Neural cell (in vitro differentiated cells): ENCODE data around the gene IL15RA. TPM values are rescaled to one million over a fixed set of nuclear protein-coding genes. Genes with fewer than 3 reads are reported as not detected.
A peak's percentile ranks its signal among the peaks of the same experiment; 100 is the strongest.

Source experiments
- H2AFZ ChIP-seq: fragments of 200-600, 300-800 bp; sonication (generic), shearing (Covaris generic); 2 replicates; pipeline ENCODE4 v1.6.0; 2014; ENCODE audit warnings: low read depth, mild to moderate bottlenecking, antibody characterized with exemption, low read length, moderate library complexity
- H3F3A ChIP-seq: fragments of 200-600 bp; shearing (Covaris generic); 2 replicates; pipeline ENCODE4 v1.6.1; 2016; ENCODE audit warnings: mild to moderate bottlenecking, moderate library complexity, mixed read lengths, antibody characterized with exemption, low read length; ENCODE audit not compliant: insufficient read depth, poor library complexity, severe bottlenecking
- H3K27ac ChIP-seq: fragments of 200-600, 300-800 bp; sonication (generic), shearing (Covaris generic); 2 replicates; pipeline ENCODE4 v1.5.1; 2014; ENCODE audit warnings: mild to moderate bottlenecking, low read length, moderate library complexity
- H3K27me3 ChIP-seq: fragments of 300-800, 200-600 bp; sonication (generic), shearing (Covaris generic); 2 replicates; pipeline ENCODE4 v1.6.0; 2014; ENCODE audit warnings: mild to moderate bottlenecking, low read depth, low read length, moderate library complexity; ENCODE audit not compliant: insufficient read depth
- H3K36me3 ChIP-seq: fragments of 300-800, 200-600 bp; sonication (generic), shearing (Covaris generic); 2 replicates; pipeline ENCODE4 v1.5.1; 2014; ENCODE audit warnings: mild to moderate bottlenecking, antibody characterized with exemption, low read length, moderate library complexity; ENCODE audit not compliant: insufficient read depth
- H3K4me2 ChIP-seq: fragments of 300-800, 200-600 bp; sonication (generic), shearing (Covaris generic); 2 replicates; pipeline ENCODE4 v1.6.0; 2014; ENCODE audit warnings: mild to moderate bottlenecking, low read length
- H3K4me3 ChIP-seq: fragments of 300-800, 200-600 bp; sonication (generic), shearing (Covaris generic); 2 replicates; pipeline ENCODE4 v1.5.1; 2014; ENCODE audit warnings: mild to moderate bottlenecking, low read length, moderate library complexity
- H3K79me2 ChIP-seq: fragments of 200-600 bp; shearing (Covaris generic); replicated peaks from 2 replicates; pipeline ENCODE4 v1.6.0; 2014; ENCODE audit warnings: mild to moderate bottlenecking, low read length, moderate library complexity; ENCODE audit not compliant: insufficient read depth
- H3K9ac ChIP-seq: fragments of 300-800, 200-600 bp; sonication (generic), shearing (Covaris generic); 2 replicates; pipeline ENCODE4 v1.6.1; 2016; ENCODE audit warnings: mild to moderate bottlenecking, low read length, mixed read lengths
- H3K9me2 ChIP-seq: fragments of 200-600 bp; shearing (Covaris generic); 2 replicates; pipeline ENCODE4 v1.6.1; 2016; ENCODE audit warnings: mild to moderate bottlenecking, low read length, mixed read lengths; ENCODE audit not compliant: insufficient read depth
- H3K9me3 ChIP-seq: fragments of 200-600, 300-800 bp; sonication (generic), shearing (Covaris generic); 2 replicates; pipeline ENCODE4 v1.6.1; 2016; ENCODE audit warnings: mild to moderate bottlenecking, mixed run types, low read length, moderate library complexity, mixed read lengths
- H4K20me1 ChIP-seq: fragments of 200-600 bp; shearing (Covaris generic); 2 replicates; pipeline ENCODE4 v1.6.1; 2016; ENCODE audit warnings: mild to moderate bottlenecking, mixed run types; ENCODE audit not compliant: insufficient read depth
- CTCF ChIP-seq: fragments of 450-650 bp; IDR thresholded peaks from 2 replicates; pipeline ENCODE4 v1.5.1; 2014; ENCODE audit warnings: antibody characterized with exemption, mild to moderate bottlenecking, moderate library complexity; ENCODE audit not compliant: poor library complexity, severe bottlenecking
- EP300 ChIP-seq: fragments of 450-650 bp; conservative IDR thresholded peaks from 2 replicates; pipeline ENCODE4 v1.6.1; 2014; ENCODE audit warnings: antibody characterized with exemption, mild to moderate bottlenecking, moderate library complexity; ENCODE audit not compliant: poor library complexity, severe bottlenecking
- EZH2 ChIP-seq: fragments of 200-600, 300-800 bp; shearing (Covaris generic), sonication (generic); IDR thresholded peaks from 2 replicates; pipeline ENCODE4 v1.6.1; 2014; ENCODE audit warnings: antibody characterized with exemption, low read length, borderline replicate concordance, mild to moderate bottlenecking; ENCODE audit not compliant: insufficient read depth, poor library complexity, severe bottlenecking
- MXI1 ChIP-seq: fragments of 450-650 bp; conservative IDR thresholded peaks from 2 replicates; pipeline ENCODE4 v1.6.1; 2014; ENCODE audit warnings: antibody characterized with exemption, mild to moderate bottlenecking; ENCODE audit not compliant: poor library complexity, severe bottlenecking
- POLR2AphosphoS5 ChIP-seq: IDR thresholded peaks from 2 replicates; pipeline ENCODE4 v1.6.1; 2012
- RAD21 ChIP-seq: fragments of 450-650 bp; conservative IDR thresholded peaks from 2 replicates; pipeline ENCODE4 v1.6.1; 2014; ENCODE audit warnings: antibody characterized with exemption, mild to moderate bottlenecking, moderate library complexity
- REST ChIP-seq: IDR thresholded peaks from 2 replicates; pipeline ENCODE4 v1.6.1; 2012; ENCODE audit warnings: borderline replicate concordance
- SMC3 ChIP-seq: fragments of 450-650 bp; conservative IDR thresholded peaks from 2 replicates; pipeline ENCODE4 v1.6.1; 2014; ENCODE audit warnings: antibody characterized with exemption, mild to moderate bottlenecking, moderate library complexity; ENCODE audit not compliant: poor library complexity
- TAF1 ChIP-seq: IDR thresholded peaks from 2 replicates; pipeline ENCODE4 v1.6.1; 2012; ENCODE audit warnings: low read depth
- polyA plus RNA-seq: library from polyadenylated mRNA; depleted of rRNA; stranded (reverse); fragments of >200 nt; gene quantifications from 2 replicates; pipeline ENCODE4 v1.2.3, GENCODE V29; 2014

Gene IL15RA
- polyA plus RNA-seq, 1 donor from 2014 or later: not detected

DNA sequence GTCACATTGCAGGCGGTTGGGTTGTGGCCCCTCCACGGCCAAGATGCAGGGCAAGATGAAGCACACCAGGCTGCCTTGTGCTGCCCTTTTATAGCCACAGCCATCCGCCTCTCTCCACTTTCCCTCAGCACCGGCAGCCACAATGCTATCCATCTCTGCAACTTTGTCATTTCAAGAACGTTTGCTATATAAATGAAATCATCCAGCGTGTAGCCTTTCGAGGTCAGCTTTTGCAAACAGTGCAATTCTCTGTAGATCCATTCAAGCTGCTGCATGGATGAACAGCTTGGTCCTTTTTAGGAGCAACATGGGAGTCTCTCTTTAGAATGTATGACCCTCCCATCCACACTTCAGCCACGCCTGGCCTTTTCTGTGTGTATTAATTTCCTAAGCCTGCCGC is 6.4 kb upstream of the IL15RA start:
- Histone ChIP-seq H3K4me2 (no peak overlapping the region), H3K4me3 (no peak overlapping the region), H3K9me3 (no peaks in the 10 kb centered on the region), H3K27me3 (peaks cover 16% of the 10 kb centered on the region), H3F3A (no peaks in the 10 kb centered on the region), H4K20me1 (no peaks in the 10 kb centered on the region), H2AFZ (no peak overlapping the region), H3K36me3 (no peaks in the 10 kb centered on the region), H3K9me2 (no peaks in the 10 kb centered on the region), H3K9ac (no peak overlapping the region), H3K27ac (no peak overlapping the region), H3K79me2 (no peaks in the 10 kb centered on the region)
- TF ChIP-seq TAF1 (no peak), SMC3 (no peak), RAD21 (no peak), CTCF (no peak), MXI1 (no peak), REST (no peak), EZH2 (no peak), POLR2AphosphoS5 (no peak), EP300 (no peak)

DNA sequence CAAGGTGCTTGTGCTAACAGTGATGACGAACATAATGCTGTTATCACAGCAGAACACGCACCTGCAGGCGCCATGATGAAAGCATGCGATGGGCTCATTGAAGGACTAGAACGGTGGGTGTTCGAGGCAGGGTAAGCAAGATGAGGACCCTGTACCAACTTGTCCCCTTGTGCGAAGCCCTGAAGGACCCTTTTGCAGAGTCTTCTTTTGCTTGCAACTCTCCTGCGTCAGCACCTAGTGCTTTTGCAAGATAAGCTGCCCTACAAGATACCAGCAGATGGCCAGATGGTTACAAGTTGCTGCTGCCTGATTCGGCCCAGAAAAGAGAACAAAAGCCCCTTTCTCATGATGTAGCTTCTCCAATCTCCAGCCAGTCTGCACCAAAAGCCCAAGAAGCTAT is 4.2 kb upstream of the IL15RA start:
- no peak overlapping the region for H2AFZ ChIP-seq
- no peaks in the 10 kb centered on the region for H3K79me2 ChIP-seq
- TF ChIP-seq TAF1: no peak
- TF ChIP-seq SMC3: no peak
- no peak for TF ChIP-seq MXI1
- TF ChIP-seq POLR2AphosphoS5: no peak
- TF ChIP-seq EP300: no peak
- H3K9me3 ChIP-seq: no peaks in the 10 kb centered on the region
- H3F3A ChIP-seq: no peaks in the 10 kb centered on the region
- no peak overlapping the region for H3K4me2 ChIP-seq
- no peak overlapping the region for H3K4me3 ChIP-seq
- no peaks in the 10 kb centered on the region for H3K9me2 ChIP-seq
- H3K27ac ChIP-seq: no peak overlapping the region
- no peaks in the 10 kb centered on the region for H3K36me3 ChIP-seq
- no peak overlapping the region for H3K9ac ChIP-seq
- H3K27me3 ChIP-seq: peaks cover 38% of the 10 kb centered on the region
- no peaks in the 10 kb centered on the region for H4K20me1 ChIP-seq

- Histone ChIP-seq H3K9me2 (no peaks in the 10 kb centered on the region), H3F3A (no peaks in the 10 kb centered on the region), H3K4me3 (peak overlapping the region; percentile 80), H3K36me3 (no peaks in the 10 kb centered on the region), H2AFZ (no peak overlapping the region), H4K20me1 (no peaks in the 10 kb centered on the region), H3K27ac (no peak overlapping the region), H3K27me3 (peaks cover 55% of the 10 kb centered on the region), H3K9ac (no peak overlapping the region), H3K9me3 (no peaks in the 10 kb centered on the region), H3K4me2 (no peak overlapping the region), H3K79me2 (no peaks in the 10 kb centered on the region)
- TF ChIP-seq CTCF: no peak
- no peak for TF ChIP-seq EP300
- no peak for TF ChIP-seq SMC3
- TF ChIP-seq TAF1: no peak
These were observed 817 bp upstream of the IL15RA start for GRCh38 chr10:5978230-5978489.
